ENCODE measurements around the gene MRPL14.

Gene MRPL14

GRCh38 chr6:44127186-44128019 is at the start of gene MRPL14, which contains the start of gene TMEM63B:
MRPL14 (minus strand) TSS chr6:44127452; CDS start chr6:44116611, 10,841 bp downstream.
TMEM63B (plus strand) TSS chr6:44127554; CDS start chr6:44134585, 7,031 bp downstream.
- DNase-seq: peak; percentile 94

- no peak for DNase-seq
These were observed 49.0 kb upstream of the MRPL14 start for GRCh38 chr6:44176130-44176761.

- DNase-seq: peak; percentile 87
These were observed 45.7 kb upstream of the MRPL14 start for GRCh38 chr6:44172731-44173500.

GRCh38 chr6:44171899-44172546 is 44.8 kb upstream of the MRPL14 start:
- DNase-seq: peak; percentile 12

- peak; percentile 11 for DNase-seq
These were observed 42.8 kb upstream of the MRPL14 start for GRCh38 chr6:44169886-44170570.

- no peak for DNase-seq
These were observed 41.9 kb upstream of the MRPL14 start for GRCh38 chr6:44169154-44169553.

GRCh38 chr6:44167567-44167966 is 40.3 kb upstream of the MRPL14 start:
- no peak for DNase-seq

- DNase-seq: no peak
These were observed 39.4 kb upstream of the MRPL14 start for GRCh38 chr6:44166591-44167184.

GRCh38 chr6:44166116-44166515 is 38.9 kb upstream of the MRPL14 start:
- DNase-seq: no peak

GRCh38 chr6:44162876-44163625 is 35.8 kb upstream of the MRPL14 start:
- no peak for DNase-seq

GRCh38 chr6:44161997-44162338 is 34.7 kb upstream of the MRPL14 start:
- no peak for DNase-seq

- DNase-seq: no peak
These were observed 31.5 kb upstream of the MRPL14 start, which contains the start of gene CAPN11 for GRCh38 chr6:44158770-44159228. CAPN11 (plus strand) TSS chr6:44158820; CDS start chr6:44158849, 29 bp downstream.

GRCh38 chr6:44157152-44157521 is 29.9 kb upstream of the MRPL14 start:
- no peak for DNase-seq

- no peak for DNase-seq
These were observed 29.4 kb upstream of the MRPL14 start for GRCh38 chr6:44156494-44157151.

GRCh38 chr6:44154067-44154466 is 26.8 kb upstream of the MRPL14 start:
- DNase-seq: no peak

GRCh38 chr6:44152533-44152932 is 25.3 kb upstream of the MRPL14 start:
- DNase-seq: no peak

GRCh38 chr6:44152109-44152461 is 24.8 kb upstream of the MRPL14 start:
- DNase-seq: no peak

- DNase-seq: peak; percentile 70
These were observed 24.3 kb upstream of the MRPL14 start for GRCh38 chr6:44151348-44152108.

- no peak for DNase-seq
These were observed 23.2 kb upstream of the MRPL14 start for GRCh38 chr6:44150317-44150917.
